Stimulated activated CD4-positive, alpha-beta T cell treated with anti-CD3 and anti-CD28 coated beads, Interleukin-2, amount 100 ng/mL, for 24 hours (primary cell): ENCODE data around the gene APOOL.

Source experiments
- DNase-seq, 2 donors: peaks; one replicate each; pipeline ENCODE4 v3.0.0-alpha.2; 2020

Gene APOOL

DNA sequence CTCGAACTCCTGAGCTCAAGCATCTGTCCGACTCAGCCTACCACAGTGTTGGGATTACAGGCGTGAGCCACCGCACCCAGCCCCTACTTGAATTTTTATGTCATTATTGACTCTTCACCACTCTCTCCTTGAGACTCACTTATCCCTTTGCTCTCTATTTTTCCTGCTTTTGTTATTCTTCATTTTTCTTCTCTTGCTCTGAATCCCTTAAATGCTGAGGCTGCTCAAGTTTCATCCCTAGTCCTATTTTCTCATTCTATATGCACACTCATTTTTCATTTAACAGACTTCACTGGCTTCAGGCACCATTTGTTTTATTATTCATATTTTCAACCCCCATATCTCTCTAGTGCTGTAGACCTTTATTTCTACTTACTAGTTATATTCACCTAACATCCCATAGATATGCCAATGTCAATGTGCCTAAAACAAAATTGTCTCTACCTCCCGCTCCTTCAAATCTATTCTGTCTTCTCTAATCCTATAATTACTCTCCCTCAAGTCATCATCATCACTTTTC, 85.7 kb downstream of the APOOL start:
- DNase-seq = no peak

DNA sequence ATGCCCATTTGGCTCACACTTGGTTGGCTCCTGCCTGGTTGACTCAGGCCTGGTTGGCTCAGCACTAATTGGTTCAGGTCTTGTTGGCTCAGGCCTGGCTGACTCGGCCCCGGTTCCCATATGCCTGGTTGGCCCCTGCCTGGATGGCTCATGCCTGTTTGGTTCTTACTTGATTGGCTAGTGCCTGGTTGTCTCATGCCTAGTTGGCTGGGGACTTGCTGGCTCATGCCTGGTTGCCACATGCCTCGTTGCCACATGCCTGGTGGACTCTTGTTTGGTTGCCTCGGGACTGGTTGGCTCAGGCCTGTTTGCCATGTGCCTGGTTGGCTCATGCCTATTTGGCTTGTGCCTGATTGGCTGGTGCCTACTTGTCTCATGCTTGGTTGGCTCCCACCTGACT, 103.7 kb downstream of the APOOL start:
- no peak for DNase-seq

DNA sequence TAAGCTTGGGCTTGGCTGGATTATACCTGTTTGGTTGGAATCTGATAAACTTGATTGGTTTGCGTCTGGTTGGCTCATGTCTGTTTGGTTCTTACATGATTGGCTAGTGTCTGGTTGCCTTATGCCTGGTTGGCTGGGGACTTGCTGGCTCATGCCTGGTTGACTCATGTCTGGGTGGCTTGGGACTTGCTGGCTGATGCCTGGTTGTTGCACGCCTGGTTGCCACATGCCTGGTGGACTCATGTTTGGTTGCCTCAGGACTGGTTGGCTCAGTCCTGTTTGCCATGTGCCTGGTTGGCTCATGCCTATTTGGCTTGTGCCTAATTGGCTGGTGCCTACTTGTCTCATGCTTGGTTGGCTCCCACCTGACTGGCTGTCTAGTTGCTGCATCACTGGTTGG, 104.5 kb downstream of the APOOL start:
- no peak for DNase-seq

DNA sequence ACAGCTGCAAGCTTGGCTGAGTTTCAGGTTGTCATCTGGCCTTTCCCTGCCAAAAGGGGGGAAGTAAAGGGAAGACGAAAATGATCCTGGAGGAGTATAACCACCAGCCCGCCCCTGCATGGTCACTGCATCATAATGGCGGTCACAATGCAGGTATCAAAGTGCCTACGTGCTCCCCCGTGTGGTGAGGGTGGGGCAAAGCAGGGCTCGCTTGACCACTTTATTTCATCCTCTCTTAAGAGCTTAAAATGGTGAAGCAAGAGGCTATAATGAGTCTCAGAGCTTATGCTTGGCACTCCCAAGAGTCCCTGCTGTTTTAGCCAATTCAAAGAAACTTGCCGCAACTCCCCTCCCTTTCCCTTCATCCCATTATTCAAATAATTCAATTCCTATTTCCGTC, 105.6 kb downstream of the APOOL start:
- no peak for DNase-seq

DNA sequence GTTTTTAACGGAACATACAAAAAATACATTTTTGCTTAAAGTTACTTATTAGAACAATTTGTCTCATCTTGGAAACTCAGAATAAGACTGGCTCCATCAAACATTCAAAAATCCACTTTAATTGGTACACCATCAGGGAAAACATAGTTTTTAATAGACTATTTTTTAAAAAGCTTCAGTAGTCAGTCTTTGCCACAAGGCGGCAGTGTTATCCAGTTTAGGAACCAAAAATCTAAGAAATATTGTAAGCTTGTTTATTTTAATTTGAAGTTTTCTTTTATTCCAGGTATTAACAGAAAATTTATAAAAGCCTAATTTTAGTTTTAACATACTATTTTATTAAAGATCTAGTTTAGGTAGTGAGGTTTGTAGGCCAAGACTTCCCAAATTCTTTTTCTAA, 107.7 kb downstream of the APOOL start:
- DNase-seq = no peak

DNA sequence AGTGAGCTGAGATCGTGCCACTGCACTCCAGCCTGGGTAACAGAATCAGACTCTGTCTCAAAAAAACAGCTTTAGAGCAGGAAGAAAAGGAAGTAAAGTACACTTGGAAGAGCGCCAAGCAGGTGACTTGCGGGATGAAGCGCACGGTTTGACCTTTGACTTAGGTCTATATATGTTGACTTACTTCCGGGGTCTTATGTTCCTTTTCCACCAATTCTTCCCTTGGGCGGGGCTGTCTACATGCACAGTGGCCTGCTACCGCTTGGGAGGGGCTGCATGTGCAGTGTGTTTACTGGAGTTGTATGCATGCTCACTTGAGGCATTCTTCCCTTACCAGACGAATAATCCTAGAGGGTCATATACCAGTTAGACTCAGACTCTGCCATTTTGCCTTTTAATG, 108.6 kb downstream of the APOOL start:
- DNase-seq = no peak

DNA sequence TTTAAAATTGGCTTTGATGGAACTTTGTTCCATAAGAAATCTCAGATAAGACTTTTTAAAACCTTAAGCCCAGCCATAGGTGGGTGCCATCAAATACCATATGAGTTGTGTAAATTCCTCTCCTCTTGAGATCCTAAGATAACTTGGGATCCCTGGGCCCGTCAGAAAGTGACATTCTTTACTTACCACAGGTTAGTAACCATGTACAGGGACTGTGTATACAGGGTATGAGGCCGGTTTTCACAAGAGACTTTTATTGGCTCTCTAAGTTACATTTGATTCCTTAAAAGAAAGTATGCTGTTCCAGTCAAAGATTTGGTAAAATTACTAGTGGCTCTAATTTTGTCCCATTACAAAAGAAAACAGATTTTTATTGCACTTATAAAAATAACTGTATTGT, 110.1 kb downstream of the APOOL start:
- no peak for DNase-seq

DNA sequence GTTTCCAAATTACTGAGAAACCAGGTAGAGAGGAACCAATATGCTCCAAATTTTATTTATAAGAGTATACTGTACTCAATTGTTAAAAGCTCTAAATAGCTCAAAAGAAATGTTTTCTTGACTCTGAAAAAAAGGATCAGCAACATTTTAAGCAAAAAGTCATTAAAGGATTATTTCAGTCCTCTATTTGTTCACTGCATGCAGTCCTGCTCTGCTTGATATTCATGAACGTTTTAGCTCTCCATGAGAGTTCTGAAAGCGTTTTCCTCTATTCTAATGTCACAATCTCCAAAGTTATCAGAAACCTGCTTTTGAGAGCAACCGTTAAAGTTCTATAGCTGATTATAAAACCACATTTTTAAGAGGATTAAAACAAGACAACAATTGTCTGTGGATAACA, 110.5 kb downstream of the APOOL start:
- DNase-seq = no peak

DNA sequence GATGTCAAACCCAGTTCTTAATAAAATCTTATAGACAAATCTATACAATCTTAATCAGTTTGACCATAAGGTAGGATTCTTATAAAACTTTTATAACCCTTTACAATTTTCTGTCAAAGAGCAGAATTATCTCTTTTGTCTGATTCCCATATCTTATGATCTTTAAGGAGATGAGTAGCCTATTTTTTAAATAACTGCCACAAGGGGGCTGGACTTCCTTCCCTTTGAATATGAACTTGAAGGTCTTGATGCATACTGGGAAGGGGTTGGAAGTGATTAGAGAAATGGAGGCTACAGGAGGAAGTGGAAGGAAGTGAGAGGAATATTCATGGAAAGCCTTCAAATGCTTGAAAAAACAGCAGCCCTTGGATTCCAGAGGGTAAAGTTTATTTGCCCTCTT, 111.1 kb downstream of the APOOL start:
- no peak for DNase-seq

DNA sequence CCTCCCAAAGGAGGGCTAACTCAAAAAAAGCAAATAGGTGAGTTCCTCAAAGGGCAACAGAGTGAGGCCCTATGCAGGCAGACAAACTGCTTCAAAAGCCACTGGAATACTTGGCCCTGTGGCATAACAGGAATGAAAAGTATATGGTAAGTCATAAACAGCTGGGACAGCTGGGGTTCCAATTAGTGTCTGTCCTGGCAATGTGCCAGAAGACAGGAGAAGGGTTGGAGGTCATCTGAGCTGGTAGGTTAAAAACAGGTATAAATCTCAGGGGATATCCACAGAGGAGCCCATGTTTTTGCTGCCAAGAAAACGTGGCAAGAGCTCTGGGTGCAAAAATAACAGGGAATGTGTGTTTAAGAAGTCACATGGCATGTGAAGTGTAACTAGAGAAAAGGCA, 111.6 kb downstream of the APOOL start:
- no peak for DNase-seq

DNA sequence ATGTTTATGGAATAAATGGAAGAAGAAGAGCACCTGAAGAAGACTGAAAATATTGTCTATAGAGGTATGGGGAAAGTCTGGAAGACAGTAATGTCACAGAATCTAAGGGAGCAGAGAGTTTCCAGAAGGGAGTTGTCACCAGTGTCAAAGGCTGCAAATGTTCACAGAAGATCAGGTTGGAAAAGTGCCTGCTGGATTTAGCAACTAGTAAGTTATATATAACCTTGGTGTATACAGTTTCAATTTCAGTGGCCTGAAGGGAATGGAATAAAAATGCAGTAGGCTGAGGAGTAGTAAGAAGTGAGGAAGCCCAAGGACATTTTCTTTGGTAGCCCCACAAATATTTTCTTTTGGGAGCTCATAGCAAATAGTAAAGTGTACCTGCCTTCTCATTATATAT, 132.7 kb downstream of the APOOL start:
- DNase-seq = no peak

DNA sequence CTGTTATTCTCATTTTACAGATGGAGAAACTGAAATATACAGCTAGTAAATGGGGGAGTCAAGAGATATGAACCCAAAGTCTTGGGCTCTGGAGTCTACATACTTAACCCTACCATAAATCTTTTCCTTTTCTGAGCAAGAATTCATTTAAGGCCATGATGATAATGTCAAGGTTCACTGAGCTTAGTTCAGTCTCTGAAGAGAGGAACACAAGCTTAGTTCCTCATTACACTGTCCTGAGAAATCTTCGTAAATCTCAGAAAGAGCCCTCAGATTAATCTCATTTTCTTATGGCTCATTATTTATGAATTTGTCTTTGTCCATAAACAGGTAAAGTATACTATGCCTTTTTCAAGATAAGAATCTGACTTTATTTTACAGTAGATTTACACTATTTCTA, 135.7 kb downstream of the APOOL start:
- no peak for DNase-seq

DNA sequence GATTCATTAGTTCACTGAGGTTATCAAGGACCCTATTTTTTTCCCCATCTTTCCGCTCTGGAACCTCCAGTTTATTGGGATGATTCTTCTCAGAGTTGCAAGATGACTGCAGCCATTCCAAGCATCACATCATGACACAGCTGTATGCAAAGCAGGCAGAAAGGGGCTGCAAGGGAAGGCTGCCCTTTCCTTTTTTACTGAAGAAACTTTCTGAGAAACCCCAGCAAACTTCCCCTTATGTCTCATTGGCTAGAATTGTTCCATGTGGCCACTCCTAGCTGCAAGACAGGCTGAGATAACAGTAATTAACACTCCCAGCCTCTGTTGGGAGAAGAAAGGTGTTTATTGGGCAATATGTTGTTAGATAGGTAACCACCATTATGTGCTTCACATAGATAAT, 137.3 kb downstream of the APOOL start:
- no peak for DNase-seq
